NCI-H460 (cell line): ENCODE data around the gene TOMM40. TPM values are rescaled to one million over a fixed set of nuclear protein-coding genes. Genes with fewer than 3 reads are reported as not detected.
A peak's percentile ranks its signal among the peaks of the same experiment; 100 is the strongest.
"Not testable (repeated sequence)": the region's sequence is repeated elsewhere in the genome, so short reads cannot be mapped to it uniquely, and the experiment has no call there.

ENCODE experiments used
- DNase-seq: peaks from one replicate; pipeline ENCODE4 v3.0.0-alpha.2; 2016; ENCODE audit warnings: low read depth; ENCODE audit errors: extremely low read depth
- total RNA-seq: library from RNA; depleted of rRNA; stranded (reverse); fragments of >200 nt; shearing (Covaris generic); gene quantifications from 2 replicates; pipeline ENCODE4 v1.2.3, GENCODE V29; 2014

Gene TOMM40
- total RNA-seq, 1 experiment from 2014 or later, result 43.7 TPM

GRCh38 chr19:44893332-44894051 is 2.4 kb downstream of the TOMM40 start:
- DNase-seq, result no peak

- no peak for DNase-seq
Measured at GRCh38 chr19:44894052-44894400, 3.0 kb downstream of the TOMM40 start.

- DNase-seq, result no peak
Measured at GRCh38 chr19:44894946-44895345, 3.9 kb downstream of the TOMM40 start.

- no peak for DNase-seq
Measured at GRCh38 chr19:44897835-44898234, 6.8 kb downstream of the TOMM40 start.

- DNase-seq, result no peak
Measured at GRCh38 chr19:44900328-44901244, 9.5 kb downstream of the TOMM40 start.

- no peak for DNase-seq
Measured at GRCh38 chr19:44903216-44903601, 12.2 kb downstream of the TOMM40 start.

GRCh38 chr19:44903602-44904425 is 12.8 kb downstream of the TOMM40 start:
- DNase-seq, result peak; percentile 28

GRCh38 chr19:44904426-44904994 is 13.5 kb downstream of the TOMM40 start:
- no peak for DNase-seq

- DNase-seq, result no peak
Measured at GRCh38 chr19:44905437-44906160, 14.5 kb downstream of the TOMM40 start, which contains the start of gene APOE. Gene APOE, plus strand, starts transcription at chr19:44905796. Its CDS starts 829 bp downstream, at chr19:44906625.

- DNase-seq, result no peak
Measured at GRCh38 chr19:44907613-44908012, 16.6 kb downstream of the TOMM40 start.

GRCh38 chr19:44908074-44908835 is 17.2 kb downstream of the TOMM40 start:
- no peak for DNase-seq

- DNase-seq, result no peak
Measured at GRCh38 chr19:44908836-44909261, 17.8 kb downstream of the TOMM40 start.

GRCh38 chr19:44909775-44910174 is 18.7 kb downstream of the TOMM40 start:
- DNase-seq, result no peak

- DNase-seq, result not testable (repeated sequence)
Measured at GRCh38 chr19:44911896-44912295, 20.8 kb downstream of the TOMM40 start.

- DNase-seq, result no peak
Measured at GRCh38 chr19:44912854-44913253, 21.8 kb downstream of the TOMM40 start.

- not testable (repeated sequence) for DNase-seq
Measured at GRCh38 chr19:44913512-44914432, 22.7 kb downstream of the TOMM40 start.

GRCh38 chr19:44914433-44915206 is 23.6 kb downstream of the TOMM40 start, which contains the start of gene APOC1:
Gene APOC1, plus strand, starts transcription at chr19:44914608. Its CDS starts 284 bp downstream, at chr19:44914892.
- DNase-seq, result peak; percentile 82
